Erythroblast (primary cell): Measurements from ENCODE around the gene NDUFV3.
"Not testable (repeated sequence)": the region's sequence is repeated elsewhere in the genome, so short reads cannot be mapped to it uniquely, and the experiment has no call there.

Experiments used
- DNase-seq, 2 experiments: peaks; one replicate each; lab custom pipeline; 2025; lab: John Stamatoyannopoulos, UW
- GATA1 ChIP-seq: IDR thresholded peaks from 2 replicates; pipeline ENCODE4 v1.6.1; 2011; ENCODE audit warnings: low read depth, mild to moderate bottlenecking, control low read depth, low read length, moderate library complexity
- POLR2A ChIP-seq: IDR thresholded peaks from 2 replicates; pipeline ENCODE4 v1.6.1; 2011; ENCODE audit warnings: mild to moderate bottlenecking, low read length

Gene NDUFV3

DNA sequence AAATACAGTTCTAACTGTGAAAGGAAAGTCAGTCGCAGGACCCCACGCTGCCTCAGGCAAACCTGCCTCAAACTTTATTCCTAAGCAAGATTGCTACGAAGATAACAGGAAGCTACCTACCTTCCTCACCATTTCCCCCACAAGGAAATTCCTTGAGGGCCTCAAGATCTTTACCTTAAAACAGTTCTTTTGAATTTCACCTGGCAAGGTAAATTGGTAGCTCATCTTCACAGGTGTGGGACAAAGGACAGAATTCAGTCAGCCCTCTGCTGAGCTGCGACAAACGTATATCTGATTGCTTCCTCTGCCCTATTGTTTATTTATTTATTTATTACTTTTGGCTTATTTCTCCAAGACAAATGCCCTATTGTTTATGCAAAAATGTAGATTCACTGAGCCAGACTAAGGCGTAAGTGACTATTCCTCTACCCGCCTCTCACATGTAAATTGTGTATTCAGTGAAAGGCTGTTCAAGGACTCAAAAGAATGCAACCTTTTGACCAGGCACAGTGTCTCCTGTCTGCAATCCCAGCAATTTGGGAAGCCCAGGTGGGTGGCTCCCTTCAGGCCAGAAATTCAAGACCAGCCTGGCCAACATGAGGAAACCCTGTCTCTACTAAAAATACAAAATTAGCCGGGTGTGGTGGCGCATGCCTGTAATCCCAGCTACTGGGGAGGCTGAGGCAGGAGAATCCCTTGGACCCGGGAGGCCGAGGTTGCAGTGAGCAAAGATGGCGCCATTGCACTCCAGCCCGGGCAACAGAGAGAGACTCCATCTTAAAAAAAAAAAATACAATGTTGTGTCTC is 63.9 kb downstream of the NDUFV3 start:
- TF ChIP-seq GATA1: no peak
- DNase-seq: no peak

DNA sequence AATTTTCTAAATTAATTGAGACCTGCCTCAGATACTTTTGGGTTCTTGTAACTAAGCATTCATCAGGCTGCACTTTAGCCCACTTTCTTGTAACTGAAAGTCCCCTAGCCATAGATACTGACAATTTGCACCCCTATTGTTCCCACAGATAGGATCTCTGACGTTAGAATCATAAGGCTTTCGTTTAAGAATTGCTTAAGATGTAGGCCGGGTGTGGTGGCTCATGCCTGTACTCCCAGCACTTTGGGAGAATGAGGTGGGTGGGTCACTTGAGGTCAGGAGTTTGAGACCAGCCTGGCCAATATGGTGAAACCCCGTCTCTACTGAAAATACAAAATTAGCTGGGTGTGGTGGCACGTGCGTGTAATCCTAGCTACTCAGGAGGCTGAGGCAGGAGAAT is 65.0 kb downstream of the NDUFV3 start:
- DNase-seq: not testable (repeated sequence)

DNA sequence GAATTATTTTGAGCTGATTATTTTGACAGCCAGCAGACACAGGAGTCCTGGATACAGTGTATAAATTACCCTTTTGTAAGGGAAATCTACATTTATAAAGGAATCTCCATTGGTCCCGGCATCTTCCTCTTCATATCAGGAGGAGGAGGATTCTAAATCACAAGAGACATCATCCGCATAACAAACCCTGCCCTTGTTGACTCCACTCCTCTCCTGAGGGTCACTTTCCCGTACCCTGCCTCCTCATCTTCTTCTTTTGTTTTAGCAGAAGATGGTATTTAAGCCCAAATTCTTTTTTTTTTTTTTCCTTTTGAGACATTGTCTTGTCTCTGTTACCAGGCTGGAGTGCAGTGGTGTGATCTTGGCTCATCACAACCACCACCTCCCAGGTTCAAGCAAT is 66.6 kb downstream of the NDUFV3 start:
- TF ChIP-seq POLR2A (no peak), GATA1 (no peak)
- DNase-seq: no peak

DNA sequence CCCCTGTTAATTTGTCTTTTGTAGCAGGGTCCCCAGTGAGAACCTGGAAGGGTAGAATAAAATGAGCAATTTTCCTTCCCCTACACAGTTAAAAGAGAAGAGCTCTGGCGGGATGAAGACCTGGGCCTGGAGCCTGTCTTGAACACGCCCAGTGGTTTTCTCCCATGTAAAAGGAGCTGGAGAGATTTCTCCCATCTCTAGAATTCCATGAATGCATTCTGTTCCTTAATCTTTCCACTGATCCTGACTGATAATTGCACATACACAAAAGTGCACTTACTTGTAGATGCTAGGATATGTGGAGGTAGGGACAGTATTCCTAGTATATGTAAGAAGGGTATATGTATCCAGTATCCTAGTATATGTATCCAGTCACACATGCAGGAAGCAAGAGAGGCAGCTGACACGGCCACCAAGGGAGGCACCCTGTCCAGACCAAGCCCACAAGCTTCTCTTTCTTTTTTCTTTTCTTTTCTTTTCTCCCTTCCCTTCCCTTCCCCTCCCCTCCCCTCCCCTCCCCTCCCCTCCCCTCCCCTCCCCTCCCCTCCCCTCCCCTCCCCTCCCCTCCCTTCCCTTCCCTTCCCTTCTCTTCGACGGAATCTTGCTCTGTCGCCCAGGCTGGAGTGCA is 69.4 kb downstream of the NDUFV3 start:
- no peak for DNase-seq

More for the DNA sequence above, 69.4 kb downstream of the NDUFV3 start:
- TF ChIP-seq POLR2A (no peak), GATA1 (no peak)
